HG02798 (cell line): ENCODE measurements around the gene TBC1D10A.
A peak's percentile ranks its signal among the peaks of the same experiment; 100 is the strongest.

Experiments used
- ATAC-seq: cut with Tn5 transposase; IDR thresholded peaks from one replicate; pipeline ENCODE4 v1.9.1; 2021; ENCODE audit warnings: mild to moderate bottlenecking; ENCODE audit not compliant: unreplicated experiment, poor library complexity

The TBC1D10A gene, protein sequence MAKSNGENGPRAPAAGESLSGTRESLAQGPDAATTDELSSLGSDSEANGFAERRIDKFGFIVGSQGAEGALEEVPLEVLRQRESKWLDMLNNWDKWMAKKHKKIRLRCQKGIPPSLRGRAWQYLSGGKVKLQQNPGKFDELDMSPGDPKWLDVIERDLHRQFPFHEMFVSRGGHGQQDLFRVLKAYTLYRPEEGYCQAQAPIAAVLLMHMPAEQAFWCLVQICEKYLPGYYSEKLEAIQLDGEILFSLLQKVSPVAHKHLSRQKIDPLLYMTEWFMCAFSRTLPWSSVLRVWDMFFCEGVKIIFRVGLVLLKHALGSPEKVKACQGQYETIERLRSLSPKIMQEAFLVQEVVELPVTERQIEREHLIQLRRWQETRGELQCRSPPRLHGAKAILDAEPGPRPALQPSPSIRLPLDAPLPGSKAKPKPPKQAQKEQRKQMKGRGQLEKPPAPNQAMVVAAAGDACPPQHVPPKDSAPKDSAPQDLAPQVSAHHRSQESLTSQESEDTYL

DNA sequence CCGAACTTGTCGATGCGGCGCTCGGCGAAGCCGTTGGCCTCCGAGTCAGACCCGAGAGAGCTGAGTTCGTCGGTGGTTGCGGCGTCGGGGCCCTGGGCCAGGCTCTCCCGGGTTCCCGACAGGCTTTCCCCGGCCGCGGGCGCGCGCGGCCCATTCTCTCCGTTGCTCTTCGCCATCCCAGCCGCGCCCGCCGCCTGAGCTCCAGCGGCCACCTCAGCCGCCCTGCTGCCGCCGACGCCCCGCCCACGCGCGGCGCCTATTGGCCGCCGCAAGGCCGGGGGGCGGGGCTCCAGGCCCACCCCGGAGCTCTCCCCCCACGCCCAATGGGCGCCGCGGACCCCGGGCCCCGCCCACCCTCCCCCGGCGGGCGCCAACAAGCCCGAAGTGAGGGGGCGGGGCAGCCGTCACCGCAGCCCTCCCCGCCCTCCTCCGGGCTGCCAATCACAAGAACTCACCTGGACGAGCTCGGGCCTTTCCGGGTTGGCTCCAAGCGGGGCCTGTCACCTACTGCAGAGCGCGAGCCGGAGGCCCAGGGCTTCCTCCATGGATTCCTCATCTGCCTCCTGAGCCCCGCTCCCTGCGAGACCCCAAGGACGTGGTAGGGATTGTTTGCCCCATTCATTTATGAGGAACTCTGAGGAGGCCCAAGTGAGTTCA is at the start of gene TBC1D10A:
TBC1D10A (minus strand) TSS at position 236 of the 657 bp plus-strand sequence; CDS start at position 176, 60 bp downstream.
- ATAC-seq = peak; percentile 88

DNA sequence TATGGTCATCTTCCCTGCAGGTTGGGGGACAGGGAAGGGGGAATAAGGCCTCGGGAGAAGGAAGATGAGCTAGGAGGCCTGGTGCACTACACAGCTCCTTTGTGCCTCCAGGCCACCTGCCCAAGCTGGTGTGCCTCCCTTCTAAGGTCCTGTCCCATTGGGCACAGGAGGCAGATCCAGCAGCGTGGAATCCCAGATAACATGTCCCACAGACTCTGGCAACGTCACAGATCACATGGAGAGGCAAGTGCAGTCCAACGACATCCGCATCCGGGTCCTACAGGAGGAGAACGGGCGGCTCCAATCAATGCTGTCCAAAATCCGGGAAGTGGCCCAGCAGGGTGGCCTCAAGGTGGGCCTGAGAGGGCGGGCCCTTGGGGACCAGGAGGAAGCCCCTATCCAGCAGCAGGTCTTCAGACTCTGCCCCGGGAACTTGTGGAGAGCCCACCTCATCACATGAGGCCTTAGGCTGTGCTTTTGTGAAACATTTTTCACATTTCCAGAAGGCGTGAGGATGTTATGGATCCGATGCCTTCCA is 48.6 kb upstream of the TBC1D10A start:
- no peak for ATAC-seq

- no peak for ATAC-seq
Observed at GRCh38 chr22:30373331-30374325, 46.9 kb upstream of the TBC1D10A start.

- ATAC-seq = no peak
Observed at GRCh38 chr22:30372915-30373314, 46.2 kb upstream of the TBC1D10A start.

DNA sequence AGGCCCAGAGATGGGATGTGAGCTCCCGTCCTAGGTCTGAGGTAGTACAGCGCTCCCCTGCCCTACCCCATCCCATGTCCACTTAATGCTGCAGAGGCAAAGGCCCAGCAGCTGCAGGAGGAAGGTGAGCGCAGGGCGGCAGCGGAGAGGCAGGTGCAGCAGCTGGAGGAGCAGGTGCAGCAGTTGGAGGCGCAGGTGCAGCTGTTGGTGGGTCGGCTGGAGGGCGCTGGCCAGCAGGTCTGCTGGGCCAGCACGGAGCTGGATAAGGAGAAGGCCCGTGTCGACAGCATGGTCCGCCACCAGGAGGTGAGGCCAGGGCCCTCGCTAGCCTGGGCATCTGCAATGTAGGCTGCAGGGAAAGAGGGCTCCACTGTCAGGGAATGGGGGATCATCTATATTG is 45.2 kb upstream of the TBC1D10A start:
- no peak for ATAC-seq

- ATAC-seq = no peak
Observed at GRCh38 chr22:30371321-30371720, 44.6 kb upstream of the TBC1D10A start.

DNA sequence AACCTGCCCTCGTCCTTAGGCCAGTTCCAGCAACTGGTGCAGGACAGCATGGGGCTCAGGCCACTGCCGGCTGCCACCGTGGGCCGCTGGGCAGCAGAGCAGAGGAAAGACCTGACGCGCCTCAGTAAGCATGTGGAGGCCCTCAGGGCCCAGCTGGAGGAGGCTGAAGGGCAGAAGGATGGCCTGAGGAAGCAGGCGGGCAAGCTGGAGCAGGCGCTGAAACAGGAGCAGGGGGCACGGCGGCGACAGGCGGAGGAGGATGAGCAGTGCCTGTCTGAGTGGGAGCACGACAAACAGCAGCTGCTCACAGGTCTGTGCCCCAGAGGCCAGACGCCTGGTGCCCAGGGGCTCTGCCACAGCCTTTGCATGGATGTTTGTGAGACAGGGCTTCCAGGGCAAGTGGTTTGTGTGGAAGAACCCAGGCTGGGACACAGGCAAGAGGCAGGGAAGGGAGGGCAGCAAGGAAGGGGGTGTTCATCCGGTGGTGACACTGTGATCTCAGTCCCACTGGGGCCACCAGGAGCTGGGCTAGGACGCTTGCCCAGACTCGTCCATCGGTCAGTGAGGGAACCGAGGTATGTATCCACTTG is 44.0 kb upstream of the TBC1D10A start:
- ATAC-seq = no peak

DNA sequence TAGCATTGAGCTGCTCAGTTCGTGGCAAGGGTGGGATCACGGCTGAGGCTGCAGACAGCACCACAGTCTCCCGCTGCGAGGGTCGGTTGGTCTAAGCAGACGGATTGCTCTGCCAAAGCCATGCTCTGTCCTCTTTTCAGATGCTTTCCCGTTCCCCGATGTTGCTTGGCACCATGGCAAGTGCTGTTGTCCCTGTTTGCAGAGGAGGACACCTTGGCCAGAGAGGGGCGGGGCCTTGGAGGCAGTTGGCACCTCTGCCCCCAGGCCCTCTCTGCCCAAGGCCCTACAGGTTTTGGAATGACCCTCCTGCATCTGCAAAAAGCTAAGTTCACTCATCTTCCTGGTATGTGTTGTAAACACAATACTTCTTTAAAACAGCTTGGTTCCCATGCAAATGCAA is 41.7 kb upstream of the TBC1D10A start:
- ATAC-seq = no peak

GRCh38 chr22:30365891-30366290 is 39.1 kb upstream of the TBC1D10A start:
- ATAC-seq = no peak

DNA sequence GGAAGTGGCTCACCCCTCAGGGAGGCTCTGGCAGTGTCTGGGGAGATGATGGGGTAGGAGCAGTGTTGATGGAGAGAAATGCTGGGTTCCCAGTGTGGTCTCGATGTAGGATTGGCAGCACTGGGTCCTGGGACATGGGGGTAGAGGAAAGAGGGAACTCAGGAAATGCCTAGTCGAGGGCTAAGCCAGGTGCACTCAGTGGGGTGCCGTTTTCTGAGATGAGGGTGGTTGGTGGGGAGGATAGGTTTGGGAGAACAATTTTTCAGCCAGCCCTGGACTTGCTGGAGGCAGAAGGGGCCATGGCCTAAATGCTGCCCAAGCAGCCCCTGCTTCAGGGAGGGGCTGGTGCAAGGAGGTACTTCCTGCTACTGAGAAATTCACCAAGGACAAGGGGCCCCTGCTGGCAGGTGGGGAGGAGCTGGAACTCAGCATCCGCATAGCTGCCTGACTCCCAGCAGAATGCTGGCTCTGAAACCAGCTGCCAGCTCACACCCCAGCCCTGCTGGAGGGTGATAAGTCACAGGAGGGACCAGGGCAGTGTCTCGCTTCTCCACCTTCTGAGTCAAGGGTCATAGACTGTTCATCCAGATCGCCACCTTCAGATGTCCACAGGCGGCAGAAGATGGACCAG is 36.0 kb upstream of the TBC1D10A start:
- ATAC-seq = no peak

DNA sequence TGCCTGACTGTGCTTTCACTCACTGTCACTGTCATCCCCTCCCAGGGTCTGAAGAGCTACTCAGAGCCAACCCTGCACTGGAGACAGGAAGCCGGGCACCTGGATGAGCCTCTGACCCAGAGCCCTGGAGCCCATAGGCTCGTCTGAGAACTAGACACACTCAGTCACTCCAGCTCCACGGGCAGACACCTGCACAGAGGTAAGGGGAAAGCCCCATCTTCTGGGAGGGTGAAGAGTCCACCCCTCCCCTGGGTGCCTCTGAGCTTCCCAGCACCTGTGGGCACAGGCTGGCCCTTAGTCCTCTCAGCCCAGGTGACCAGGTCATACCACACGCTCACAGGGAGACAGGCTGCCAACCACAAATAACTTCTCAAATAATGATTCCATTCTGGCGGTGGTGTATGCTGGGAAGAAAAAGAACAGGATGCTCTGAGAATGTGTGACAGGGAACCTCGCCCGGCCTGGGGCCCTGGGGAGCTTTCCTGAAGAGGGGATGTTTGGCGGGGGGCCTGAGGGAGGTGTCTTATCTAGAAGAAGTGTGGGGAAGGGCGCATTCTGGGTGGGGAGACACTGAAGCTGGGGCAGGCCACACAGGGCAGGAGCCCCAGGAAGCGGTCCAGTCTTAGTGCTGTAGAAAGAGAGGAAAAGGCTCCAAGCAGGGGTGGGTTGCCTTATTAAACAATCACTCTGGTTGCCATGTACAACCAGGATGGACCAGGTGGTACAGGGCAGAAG is 35.3 kb upstream of the TBC1D10A start:
- ATAC-seq = no peak

DNA sequence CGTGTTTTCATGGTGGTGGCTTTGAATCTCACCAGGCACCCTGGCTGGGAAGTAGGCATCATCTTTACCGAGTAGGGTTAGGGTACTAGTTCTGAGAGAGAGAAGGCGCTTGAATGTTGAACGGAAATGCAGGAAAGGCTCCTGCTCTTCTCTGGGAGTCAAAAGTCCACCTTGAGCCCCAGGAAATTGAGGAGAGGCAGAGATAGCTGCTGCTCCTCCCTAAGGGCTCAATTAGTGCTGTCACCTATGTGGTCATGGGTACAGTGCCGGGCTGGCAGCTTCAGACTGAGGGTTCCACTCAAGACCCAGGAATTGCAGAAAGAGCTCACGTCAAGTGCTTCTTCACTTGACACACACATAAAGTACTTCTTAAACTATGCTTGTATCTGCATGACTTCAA is 31.8 kb upstream of the TBC1D10A start:
- ATAC-seq = no peak

GRCh38 chr22:30357650-30358215 is 31.0 kb upstream of the TBC1D10A start:
- no peak for ATAC-seq

- ATAC-seq = no peak
Observed at GRCh38 chr22:30357236-30357570, 30.5 kb upstream of the TBC1D10A start.

DNA sequence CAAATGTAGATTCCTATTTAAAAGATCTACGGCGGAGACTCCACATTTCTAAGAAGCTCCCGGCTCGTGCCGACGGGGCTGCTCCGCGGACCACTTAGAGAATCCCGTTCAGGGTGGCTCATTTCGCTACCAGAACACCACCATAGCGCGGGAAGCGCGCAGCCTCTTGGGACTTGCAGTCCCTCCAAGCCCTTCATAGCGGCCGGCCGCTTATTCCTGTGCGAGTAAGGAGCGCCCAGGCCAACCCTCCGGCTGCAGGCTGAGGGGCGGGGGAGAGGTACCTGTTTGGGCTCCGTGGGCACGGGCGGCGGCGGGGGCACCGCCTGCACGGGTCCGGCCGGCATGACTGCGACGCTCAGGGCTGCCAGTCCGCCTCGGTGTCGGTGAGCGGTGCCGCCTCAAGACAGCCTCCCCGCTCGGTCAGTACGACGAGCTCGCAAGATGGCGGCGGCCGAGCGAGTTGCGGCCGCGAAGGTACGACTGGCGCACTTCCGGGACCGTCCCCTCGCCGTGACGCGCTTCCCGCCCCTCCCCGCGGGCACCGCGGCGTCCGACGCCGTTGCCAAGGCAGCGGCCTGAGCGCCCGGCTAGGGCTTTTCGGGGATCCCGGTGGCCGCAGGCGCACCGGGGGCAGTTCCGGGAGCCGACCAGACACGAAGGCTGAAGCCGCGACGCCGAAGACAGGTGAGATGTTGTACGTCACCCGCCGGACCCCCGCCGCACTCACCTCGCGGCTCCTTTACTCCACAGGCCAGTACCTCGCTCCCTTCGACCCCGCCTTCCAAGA is 29.9 kb upstream of the TBC1D10A start, which contains the start of the genes CCDC157 and SF3A1:
CCDC157 (plus strand) TSS at position 559 of the 787 bp plus-strand sequence. CDS start 8,994 bp downstream, outside the sequence.
SF3A1 (minus strand) TSS at position 446 of the 787 bp plus-strand sequence; CDS start at position 344, 102 bp downstream.
- ATAC-seq = peak; percentile 94

- no peak for ATAC-seq
Observed at GRCh38 chr22:30354644-30355043, 27.9 kb upstream of the TBC1D10A start.

DNA sequence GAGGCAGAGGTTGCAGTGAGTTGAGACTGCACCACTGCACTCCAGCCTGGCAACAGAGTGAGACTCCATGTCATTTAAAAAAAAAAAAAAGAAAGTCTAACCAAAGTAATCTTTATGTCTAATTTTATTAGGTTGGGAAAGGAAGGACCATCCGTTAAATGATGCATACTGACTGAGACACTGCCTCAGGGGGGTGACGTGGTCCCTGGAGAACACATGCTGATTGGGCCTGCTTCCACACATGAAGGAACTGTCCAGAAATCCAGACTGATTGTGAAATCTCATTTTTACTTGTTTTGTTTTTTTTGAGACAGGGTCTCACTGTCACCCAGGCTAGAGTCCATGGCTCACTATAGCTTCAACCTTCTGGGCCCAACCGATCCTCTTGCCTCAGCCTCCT is 24.5 kb upstream of the TBC1D10A start:
- no peak for ATAC-seq
